Measurements from ENCODE around the gene SLC6A19.
"Not testable (repeated sequence)": the region's sequence is repeated elsewhere in the genome, so short reads cannot be mapped to it uniquely, and the experiment has no call there.

The SLC6A19 gene

GRCh38 chr5:1265461-1266455 is 64.4 kb downstream of the SLC6A19 start:
- no peak for DNase-seq
- intact Hi-C loops (cut with DNase I): no loop called here

GRCh38 chr5:1266791-1267190 is 65.4 kb downstream of the SLC6A19 start:
- no peak for DNase-seq
- intact Hi-C loops (cut with DNase I): no loop called here

GRCh38 chr5:1267464-1267863 is 66.1 kb downstream of the SLC6A19 start:
- intact Hi-C loops (cut with DNase I); DNase-seq: not testable (repeated sequence)

GRCh38 chr5:1268056-1268455 is 66.7 kb downstream of the SLC6A19 start:
- intact Hi-C loops (cut with DNase I): no loop called here
- no peak for DNase-seq

GRCh38 chr5:1268666-1269065 is 67.3 kb downstream of the SLC6A19 start:
- DNase-seq: no peak
- intact Hi-C loops (cut with DNase I): no loop called here

- no peak for DNase-seq
- intact Hi-C loops (cut with DNase I): no loop called here
Observed at GRCh38 chr5:1270426-1270825, 69.0 kb downstream of the SLC6A19 start.

GRCh38 chr5:1270933-1271914 is 69.8 kb downstream of the SLC6A19 start:
- intact Hi-C loops (cut with DNase I): no loop called here
- no peak for DNase-seq

- intact Hi-C loops (cut with DNase I): no loop called here
- no peak for DNase-seq
Observed at GRCh38 chr5:1272201-1272600, 70.8 kb downstream of the SLC6A19 start.

GRCh38 chr5:1273745-1274144 is 72.3 kb downstream of the SLC6A19 start:
- intact Hi-C loops (cut with DNase I): no loop called here
- DNase-seq: no peak

GRCh38 chr5:1274471-1274870 is 73.1 kb downstream of the SLC6A19 start:
- no peak for DNase-seq
- intact Hi-C loops (cut with DNase I): no loop called here

Measured in head of caudate nucleus (tissue), 42 donors.